Neural progenitor cell (in vitro differentiated cells): Measurements from ENCODE around the gene LYRM7. TPM values are rescaled to one million over a fixed set of nuclear protein-coding genes. Genes with fewer than 3 reads are reported as not detected.

ENCODE experiments used
- DNase-seq: peaks from one replicate; pipeline ENCODE4 v3.0.0-alpha.2; 2016; ENCODE audit warnings: low spot score
- H2AFZ ChIP-seq: fragments of 200-600 bp; sonication (generic); replicated peaks from 2 replicates; pipeline ENCODE4 v1.6.1; 2016; ENCODE audit warnings: antibody characterized with exemption
- H3F3A ChIP-seq: fragments of 200-600 bp; sonication (generic); 2 replicates; pipeline ENCODE4 v1.6.1; 2016; ENCODE audit warnings: antibody characterized with exemption, low read depth
- H3K27ac ChIP-seq: fragments of 200-600 bp; sonication (generic); 2 replicates; pipeline ENCODE4 v1.5.1; 2016; ENCODE audit warnings: mild to moderate bottlenecking
- H3K27me3 ChIP-seq: fragments of 200-600 bp; sonication (generic); 2 replicates; pipeline ENCODE4 v1.6.1; 2016; ENCODE audit warnings: mild to moderate bottlenecking, moderate library complexity
- H3K36me3 ChIP-seq: fragments of 200-600 bp; sonication (generic); 2 replicates; pipeline ENCODE4 v1.5.1; 2016
- H3K4me1 ChIP-seq: fragments of 200-600 bp; sonication (generic); 2 replicates; pipeline ENCODE4 v1.6.1; 2016; ENCODE audit warnings: mixed run types
- H3K4me2 ChIP-seq: fragments of 200-600 bp; sonication (generic); 2 replicates; pipeline ENCODE4 v1.6.1; 2016
- H3K4me3 ChIP-seq: fragments of 200-600 bp; sonication (generic); 2 replicates; pipeline ENCODE4 v1.5.1; 2016
- H3K79me2 ChIP-seq: fragments of 200-600 bp; sonication (generic); 2 replicates; pipeline ENCODE4 v1.6.1; 2016; ENCODE audit warnings: low read depth
- H3K9ac ChIP-seq: fragments of 200-600 bp; sonication (generic); 2 replicates; pipeline ENCODE4 v1.6.1; 2016
- H3K9me3 ChIP-seq: fragments of 200-600 bp; sonication (generic); 2 replicates; pipeline ENCODE4 v1.5.1; 2016; ENCODE audit warnings: low read depth
- H4K20me1 ChIP-seq: fragments of 200-600 bp; sonication (generic); 2 replicates; pipeline ENCODE4 v1.6.1; 2016; ENCODE audit warnings: low read depth
- H3K27ac Mint-ChIP-seq: 3 replicates; pipeline ENCODE4 v1.8.0; 2021; ENCODE audit warnings: mixed read lengths
- H3K27me3 Mint-ChIP-seq: 2 replicates; pipeline ENCODE4 v1.8.0; 2022; ENCODE audit warnings: low read depth, mild to moderate bottlenecking, inconsistent platforms, moderate library complexity, mixed read lengths; ENCODE audit not compliant: insufficient read depth
- H3K36me3 Mint-ChIP-seq: 3 replicates; pipeline ENCODE4 v1.8.0; 2021; ENCODE audit warnings: mixed read lengths
- H3K4me1 Mint-ChIP-seq: 3 replicates; pipeline ENCODE4 v1.8.0; 2021; ENCODE audit warnings: mixed read lengths
- H3K4me3 Mint-ChIP-seq: 3 replicates; pipeline ENCODE4 v1.8.0; 2021; ENCODE audit warnings: mild to moderate bottlenecking, moderate library complexity, mixed read lengths
- H3K9me3 Mint-ChIP-seq: 3 replicates; pipeline ENCODE4 v1.8.0; 2020; ENCODE audit warnings: mixed read lengths
- CTCF ChIP-seq: fragments of 200-600 bp; sonication (generic); IDR thresholded peaks from 2 replicates; pipeline ENCODE4 v1.5.1; 2017; ENCODE audit warnings: antibody characterized with exemption, mild to moderate bottlenecking
- EZH2 ChIP-seq: fragments of 200-600 bp; sonication (generic); IDR thresholded peaks from 2 replicates; pipeline ENCODE4 v1.6.1; 2017; ENCODE audit warnings: antibody characterized with exemption, mild to moderate bottlenecking, moderate library complexity
- EZH2phosphoT487 ChIP-seq: fragments of 200-600 bp; sonication (generic); IDR thresholded peaks from 2 replicates; pipeline ENCODE4 v1.6.1; 2017; ENCODE audit warnings: antibody characterized with exemption
- total RNA-seq: library from RNA; depleted of rRNA; stranded (reverse); fragments of >200 nt; gene quantifications from 2 replicates; pipeline ENCODE4 v1.2.3, GENCODE V29; 2015; ENCODE audit warnings: low replicate concordance

LYRM7 gene
- total RNA-seq, 1 donor from 2014 or later, result 19.2 TPM

DNA sequence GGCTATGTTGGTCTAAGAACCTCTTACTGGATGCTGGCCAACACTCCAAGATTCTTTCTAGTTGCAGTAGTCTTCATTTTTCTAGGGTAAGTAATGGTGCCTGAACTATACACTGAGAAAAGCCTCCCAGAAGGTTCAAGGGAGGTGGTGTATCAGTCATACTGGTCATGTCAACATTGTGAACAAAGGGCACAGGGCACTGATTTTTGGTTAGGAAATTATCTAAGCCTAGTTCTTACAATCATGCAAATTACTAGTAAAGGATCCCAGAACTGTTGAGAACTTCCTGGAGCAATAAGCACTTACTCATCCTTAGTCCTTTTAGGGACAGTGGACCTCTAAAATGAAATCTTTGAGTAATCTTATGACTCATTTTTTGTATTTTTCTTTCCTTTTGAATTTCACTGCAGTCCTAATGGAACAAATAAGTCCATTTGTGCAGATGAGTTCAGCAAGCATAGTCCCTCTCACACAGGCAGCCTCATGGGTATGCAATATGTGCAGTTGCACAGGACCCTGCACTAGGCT is 72.0 kb downstream of the LYRM7 start:
- Histone ChIP-seq H3K27ac (no peak overlapping the region), H3K9me3 (no peaks in the 10 kb centered on the region), H3K9ac (no peak overlapping the region), H3K4me2 (no peak overlapping the region), H3F3A (no peaks in the 10 kb centered on the region), H3K4me1 (no peaks in the 10 kb centered on the region), H3K4me3 (no peak overlapping the region), H3K36me3 (no peaks in the 10 kb centered on the region), H3K79me2 (no peaks in the 10 kb centered on the region), H2AFZ (no peak overlapping the region), H3K27me3 (no peaks in the 10 kb centered on the region), H4K20me1 (no peaks in the 10 kb centered on the region)
- Mint-ChIP-seq H3K9me3 (peaks cover 2% of the 10 kb centered on the region), H3K27ac (no peak overlapping the region), H3K36me3 (no peaks in the 10 kb centered on the region), H3K4me1 (no peaks in the 10 kb centered on the region), H3K27me3 (no peaks in the 10 kb centered on the region), H3K4me3 (no peak overlapping the region)
- TF ChIP-seq CTCF, result no peak
- no peak for TF ChIP-seq EZH2
- TF ChIP-seq EZH2phosphoT487, result no peak
- DNase-seq, result no peak

- H3K9ac ChIP-seq, result no peak overlapping the region
- H3F3A ChIP-seq, result no peaks in the 10 kb centered on the region
- H4K20me1 ChIP-seq, result no peaks in the 10 kb centered on the region
- H2AFZ ChIP-seq, result no peak overlapping the region
- H3K27ac Mint-ChIP-seq, result no peak overlapping the region
- H3K4me3 Mint-ChIP-seq, result no peak overlapping the region
- no peaks in the 10 kb centered on the region for H3K36me3 Mint-ChIP-seq
- H3K4me2 ChIP-seq, result no peak overlapping the region
- no peaks in the 10 kb centered on the region for H3K27me3 ChIP-seq
- no peaks in the 10 kb centered on the region for H3K4me1 ChIP-seq
- no peak for DNase-seq
- H3K4me1 Mint-ChIP-seq, result no peaks in the 10 kb centered on the region
- no peaks in the 10 kb centered on the region for H3K27me3 Mint-ChIP-seq
- peaks cover 2% of the 10 kb centered on the region for H3K9me3 Mint-ChIP-seq
- H3K4me3 ChIP-seq, result no peak overlapping the region
- H3K36me3 ChIP-seq, result no peaks in the 10 kb centered on the region
- no peaks in the 10 kb centered on the region for H3K9me3 ChIP-seq
- H3K27ac ChIP-seq, result no peak overlapping the region
- H3K79me2 ChIP-seq, result no peaks in the 10 kb centered on the region
- TF ChIP-seq EZH2phosphoT487 (no peak), EZH2 (no peak), CTCF (no peak)
Measured at GRCh38 chr5:131245312-131245711, 74.6 kb downstream of the LYRM7 start.

DNA sequence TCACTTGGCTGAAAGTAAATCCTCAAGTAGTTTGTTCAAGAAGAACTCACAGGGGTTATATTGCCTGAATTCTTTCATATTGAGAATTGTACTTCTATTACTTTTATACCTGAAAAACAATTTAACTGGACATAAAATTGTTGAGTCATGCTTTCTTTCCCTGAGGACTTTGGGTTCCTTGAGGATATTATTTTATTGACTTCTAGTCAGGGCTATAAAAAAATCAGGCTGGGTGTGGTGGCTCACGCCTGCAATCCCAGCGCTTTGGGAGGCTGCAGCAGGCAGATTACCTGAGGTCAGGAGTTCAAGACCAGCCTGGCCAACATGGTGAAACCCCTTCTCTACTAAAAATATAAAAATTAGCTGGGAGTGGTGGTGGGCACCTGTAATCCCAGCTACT is 75.2 kb downstream of the LYRM7 start:
- H3K36me3 Mint-ChIP-seq, result no peaks in the 10 kb centered on the region

More for the DNA sequence above, 75.2 kb downstream of the LYRM7 start:
- Histone ChIP-seq H3K4me2 (no peak overlapping the region), H3F3A (no peaks in the 10 kb centered on the region), H3K9ac (no peak overlapping the region), H3K27ac (no peak overlapping the region), H4K20me1 (no peaks in the 10 kb centered on the region), H2AFZ (no peak overlapping the region), H3K27me3 (no peaks in the 10 kb centered on the region), H3K36me3 (no peaks in the 10 kb centered on the region), H3K79me2 (no peaks in the 10 kb centered on the region), H3K4me3 (no peak overlapping the region), H3K4me1 (no peaks in the 10 kb centered on the region), H3K9me3 (no peaks in the 10 kb centered on the region)
- no peak overlapping the region for H3K4me3 Mint-ChIP-seq
- no peak for DNase-seq
- no peak overlapping the region for H3K27ac Mint-ChIP-seq
- TF ChIP-seq EZH2 (no peak), CTCF (no peak), EZH2phosphoT487 (no peak)
- H3K9me3 Mint-ChIP-seq, result peaks cover 2% of the 10 kb centered on the region
- no peaks in the 10 kb centered on the region for H3K4me1 Mint-ChIP-seq
- no peaks in the 10 kb centered on the region for H3K27me3 Mint-ChIP-seq
